ENCODE results near the gene KRT6C.
A peak's percentile ranks its signal among the peaks of the same experiment; 100 is the strongest.
"Not testable (repeated sequence)": the region's sequence is repeated elsewhere in the genome, so short reads cannot be mapped to it uniquely, and the experiment has no call there.

KRT6C gene

DNA sequence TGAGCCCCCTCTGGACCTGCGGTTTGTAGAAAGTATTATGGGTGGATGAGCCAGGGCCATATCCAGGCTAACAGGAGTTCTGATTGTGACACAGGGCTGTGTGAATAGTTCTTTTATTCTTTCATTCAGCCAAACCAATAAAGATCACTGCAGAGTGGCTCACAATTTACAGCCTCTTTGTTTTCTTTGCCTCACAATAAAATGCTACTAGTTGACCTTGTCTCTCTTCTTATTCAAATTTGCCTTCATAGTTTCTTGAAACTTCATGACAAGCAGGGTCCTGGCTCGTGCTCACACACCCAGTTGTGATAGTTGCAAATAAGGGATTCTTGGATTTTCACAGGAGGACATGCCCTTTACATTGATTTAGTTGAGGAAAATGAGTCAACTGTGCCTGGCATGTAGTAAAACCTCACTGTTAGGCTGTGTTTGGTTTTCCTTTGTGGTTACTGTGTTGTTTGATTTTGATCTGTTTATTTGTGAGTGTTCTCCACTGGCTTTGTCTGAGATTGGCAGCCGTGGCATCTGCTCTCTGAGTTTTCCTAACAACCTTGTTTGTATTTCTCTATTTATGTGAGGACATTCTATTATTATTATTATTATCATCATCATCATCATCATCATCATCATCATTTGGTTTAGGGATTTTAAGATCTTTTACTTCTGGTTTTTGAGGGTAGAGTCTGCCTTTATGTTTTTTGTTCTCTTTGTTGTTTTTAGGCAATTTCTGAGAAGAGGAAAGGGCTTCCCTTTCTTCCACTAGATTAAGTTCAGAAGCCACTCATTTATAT is 19.0 kb downstream of the KRT6C start:
- peak; percentile 77 to 83 for DNase-seq

DNA sequence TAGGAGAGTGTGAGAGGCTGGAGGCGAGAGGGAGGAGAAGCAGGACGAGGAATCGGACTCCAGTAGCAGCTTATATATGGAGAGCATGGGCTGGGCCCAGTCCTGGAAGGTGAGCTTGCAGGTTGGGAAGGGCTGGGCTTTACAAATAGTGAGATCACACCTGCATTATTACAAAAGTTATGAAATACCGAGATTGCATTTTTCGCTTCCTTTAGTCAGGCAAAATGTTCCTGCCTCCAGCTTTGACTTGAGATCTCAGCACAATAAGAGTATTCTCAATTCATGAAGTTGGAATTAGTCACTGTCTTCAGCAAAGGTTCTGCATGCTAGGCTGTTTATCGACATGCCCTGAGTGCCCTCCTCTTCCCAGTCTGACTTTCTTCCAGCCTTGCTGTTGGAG is 21.5 kb downstream of the KRT6C start, which contains the start of gene KRT6B:
Gene KRT6B (minus strand): TSS at position 46 of the 400 bp plus-strand sequence. CDS start 68 bp downstream, outside the sequence.
- no peak for DNase-seq

DNA sequence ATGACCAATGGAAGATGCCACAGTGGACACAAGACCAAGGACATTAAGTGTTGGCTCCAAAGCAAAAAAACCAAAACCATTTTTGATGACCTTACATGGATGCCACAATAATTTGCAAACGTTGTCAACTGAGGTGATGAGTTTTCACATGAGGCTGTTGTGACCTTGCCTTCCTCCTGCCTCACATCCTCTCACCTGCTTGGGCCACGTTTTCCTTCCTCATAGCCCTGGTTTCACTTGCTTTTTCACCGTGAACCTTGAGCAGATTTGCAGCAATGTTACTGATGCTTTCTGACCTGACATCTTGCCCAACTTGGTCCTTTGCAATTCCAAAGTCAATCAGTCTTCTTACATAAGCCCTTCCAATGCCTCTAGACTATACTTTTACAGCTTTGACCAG is 25.4 kb downstream of the KRT6C start:
- DNase-seq: no peak

DNA sequence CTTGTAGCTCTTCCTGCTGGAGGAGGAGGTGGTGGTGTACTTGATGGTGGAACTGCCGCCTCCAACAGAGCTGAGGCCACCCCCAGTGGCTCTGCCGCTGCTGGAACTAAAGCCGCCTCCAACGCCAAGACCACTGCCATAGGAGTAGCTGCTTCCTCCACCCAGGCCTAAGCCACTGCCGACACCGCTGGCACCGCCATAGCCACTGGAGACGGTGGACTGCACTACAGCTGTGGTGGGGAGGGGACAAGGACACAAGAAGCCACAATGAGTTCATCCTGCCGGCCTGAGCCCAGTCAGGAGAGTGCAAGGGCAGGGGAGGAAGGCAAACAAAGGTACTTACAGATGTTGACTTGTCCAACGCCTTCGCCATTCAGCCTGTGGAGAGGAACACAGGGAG is 26.4 kb downstream of the KRT6C start:
- DNase-seq: not testable (repeated sequence)

DNA sequence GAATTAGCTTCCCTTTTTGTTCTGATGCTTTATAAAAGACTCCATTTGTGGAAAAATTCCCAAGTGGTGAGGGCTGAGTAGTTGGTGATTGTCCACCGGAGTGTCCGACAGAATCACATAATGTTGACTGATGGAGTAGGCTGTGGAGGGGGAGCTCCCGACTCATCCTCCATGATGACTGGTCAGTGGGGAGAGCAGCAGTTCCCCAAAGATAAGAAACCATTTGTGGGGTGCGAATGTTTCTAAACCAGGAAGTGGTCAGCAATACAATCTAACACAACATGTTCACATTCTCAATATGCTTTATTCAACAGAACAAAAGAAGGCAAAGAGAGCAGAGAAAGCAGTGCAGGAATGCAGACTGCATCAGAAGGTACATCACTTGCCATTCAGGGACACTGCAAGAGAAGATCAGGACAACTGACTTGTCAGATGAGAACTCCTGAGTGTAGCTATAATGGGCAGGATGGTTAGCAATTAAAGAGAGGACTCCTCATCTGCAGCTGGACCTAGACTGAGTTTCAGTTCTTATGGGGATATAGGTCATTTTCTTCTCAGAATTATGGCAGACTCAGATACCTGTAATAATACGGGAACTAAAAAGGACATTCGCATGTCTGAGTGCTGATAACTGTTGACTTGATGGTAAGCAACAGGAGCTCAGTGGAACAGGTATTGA is 27.1 kb downstream of the KRT6C start:
- no peak for DNase-seq

DNA sequence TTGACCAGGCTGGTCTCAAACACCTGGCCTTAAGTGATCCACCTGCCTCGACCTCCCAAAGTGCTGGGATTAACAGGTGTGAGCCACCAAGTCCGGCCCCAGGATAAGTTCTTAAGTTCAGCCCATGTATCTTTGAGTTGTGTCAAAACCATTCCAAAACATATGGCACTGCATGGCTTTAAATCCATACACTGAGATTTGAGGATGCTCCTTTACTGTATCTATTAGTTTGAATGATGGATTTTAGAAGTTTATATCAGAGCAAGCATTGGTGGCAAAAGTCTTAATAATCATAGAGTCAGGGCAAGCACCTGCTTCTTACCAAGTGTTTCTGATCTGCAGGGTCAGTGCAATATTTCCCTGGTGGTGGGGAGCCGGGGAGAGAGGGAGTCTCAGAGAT is 27.7 kb downstream of the KRT6C start:
- no peak for DNase-seq

DNA sequence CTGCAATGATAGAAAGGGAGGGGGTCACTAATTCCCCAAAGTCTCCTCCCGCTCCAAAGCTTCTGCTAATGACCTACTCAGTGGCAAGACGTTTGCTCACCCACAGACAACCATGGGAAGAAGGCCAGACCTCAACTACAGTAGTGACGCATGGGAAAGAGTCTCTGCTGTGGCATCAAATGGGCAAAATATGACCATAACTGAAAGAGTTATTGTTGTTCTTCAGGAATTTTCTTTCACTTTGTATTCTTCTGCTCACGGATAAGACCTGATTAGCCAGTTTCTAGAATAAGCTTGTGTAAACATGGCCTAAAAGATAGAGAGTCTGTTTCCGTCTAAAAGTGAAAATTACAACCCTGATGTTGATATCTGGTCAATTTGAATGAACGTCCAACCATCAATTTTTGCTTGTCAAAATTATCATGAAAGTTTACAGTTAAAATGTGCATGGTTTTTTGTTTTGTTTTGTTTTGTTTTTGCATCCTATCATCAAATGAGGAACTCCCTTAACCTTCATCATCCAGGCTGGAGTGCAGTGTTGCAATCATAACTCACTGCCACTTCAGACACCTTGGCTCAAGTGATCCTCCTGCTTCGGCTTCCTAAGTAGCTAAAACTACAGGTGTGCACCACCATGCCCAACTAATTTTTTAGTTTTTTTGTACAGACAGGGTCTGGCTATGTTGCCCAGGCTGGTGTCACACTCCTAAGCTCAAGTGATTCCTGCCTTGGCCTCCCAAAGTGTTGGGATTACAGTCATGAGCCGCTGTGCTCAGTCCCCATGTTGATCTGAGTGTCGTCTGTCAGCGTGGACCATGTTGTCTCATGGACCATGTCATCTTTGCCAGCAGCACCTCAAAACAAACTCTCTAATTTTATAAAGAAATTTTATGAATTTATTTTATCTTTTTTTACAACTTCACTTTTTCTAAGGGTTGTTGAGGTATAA is 28.7 kb downstream of the KRT6C start:
- DNase-seq: no peak

DNA sequence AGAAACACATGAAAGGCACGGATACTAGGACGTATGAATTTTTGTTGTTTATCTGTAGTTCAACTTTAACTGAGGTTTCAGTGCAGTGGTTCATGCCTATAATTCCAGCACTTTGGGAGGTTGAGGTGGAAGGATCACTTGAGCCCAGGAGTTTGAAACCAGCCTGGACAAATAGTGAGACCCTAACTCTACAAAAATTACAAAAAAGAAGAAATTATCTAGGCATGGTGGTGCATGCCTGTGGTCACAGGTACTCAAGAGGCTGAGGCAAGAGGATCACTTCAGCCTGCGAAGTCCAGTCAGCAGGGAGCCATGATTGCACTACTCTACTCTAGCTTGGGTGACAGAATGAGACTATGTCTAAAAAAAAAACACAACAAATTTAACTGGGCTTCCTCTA is 29.6 kb downstream of the KRT6C start:
- no peak for DNase-seq

DNA sequence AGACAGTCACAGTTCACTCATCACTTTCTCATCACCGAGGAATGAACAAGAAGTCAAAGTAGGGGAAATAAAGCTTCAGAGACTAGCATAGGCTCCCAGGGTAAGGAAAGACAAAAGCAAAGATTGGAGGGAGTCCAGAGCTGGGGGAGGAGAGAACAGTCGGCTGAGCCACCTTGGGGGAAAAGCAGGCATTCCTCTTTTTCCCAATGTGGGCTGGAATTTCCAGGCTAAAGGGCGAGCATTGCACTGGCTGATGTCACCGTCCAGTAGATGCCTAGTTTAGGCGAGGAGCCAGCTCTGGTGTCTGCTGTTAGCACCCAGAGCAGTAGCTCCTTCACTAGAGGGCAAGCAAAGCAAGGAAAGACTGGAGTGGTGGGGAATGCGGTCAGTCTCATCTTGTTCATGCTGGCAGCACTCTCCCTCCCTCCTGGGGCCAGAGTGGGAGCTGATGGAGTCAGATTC is 31.0 kb downstream of the KRT6C start:
- DNase-seq: no peak

DNA sequence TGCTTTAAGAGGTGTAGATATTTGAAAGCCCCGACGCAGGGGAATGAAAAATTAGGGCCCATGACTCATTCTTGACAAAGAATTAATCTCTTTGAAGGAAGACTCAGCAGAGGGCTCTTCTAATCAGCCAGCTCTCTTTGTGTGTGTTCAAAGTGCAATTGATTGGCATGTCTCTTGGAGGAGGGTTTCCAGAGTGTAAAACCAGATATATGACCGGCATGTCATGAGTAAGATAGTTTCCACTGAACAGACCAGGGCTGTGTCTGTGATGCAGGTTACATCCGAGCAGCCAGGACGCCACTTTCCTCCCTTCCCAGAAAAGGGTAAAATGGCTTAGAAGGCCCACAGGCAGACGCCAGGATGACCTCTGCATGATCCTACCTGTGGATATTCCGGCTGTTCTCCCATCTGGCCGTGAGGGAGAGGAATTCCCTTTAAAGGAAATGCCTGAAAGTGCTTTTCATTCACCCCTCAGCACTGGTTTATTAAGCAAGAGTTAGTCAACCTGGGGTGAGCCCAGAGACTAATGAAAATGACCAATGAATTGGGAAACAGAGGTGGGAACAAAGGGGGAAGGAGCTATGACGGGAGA is 32.2 kb downstream of the KRT6C start:
- DNase-seq: no peak

DNA sequence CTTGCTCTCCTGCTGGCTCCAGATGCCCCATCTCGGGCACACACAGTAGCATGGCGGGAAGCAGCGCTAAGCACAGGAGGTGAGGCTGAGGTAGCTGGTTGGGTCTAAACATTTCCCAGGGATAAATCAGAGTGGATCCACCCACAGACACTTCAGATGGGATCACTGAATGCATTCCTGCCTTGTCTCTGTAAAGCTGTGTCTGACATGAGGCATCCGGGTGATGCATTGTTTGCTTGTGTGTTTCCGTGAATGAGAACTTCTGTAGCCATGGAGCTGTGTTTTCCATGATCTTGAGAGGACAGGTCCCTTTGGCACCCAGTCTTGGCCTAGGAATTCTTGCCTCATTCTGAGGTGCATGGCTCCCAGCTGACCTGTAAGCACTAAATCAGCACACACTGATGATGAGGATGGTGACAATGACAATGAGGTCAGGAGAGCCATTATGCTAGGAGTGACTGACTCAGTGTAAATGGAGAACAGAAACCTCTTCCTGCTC is 32.7 kb downstream of the KRT6C start:
- DNase-seq: no peak

DNA sequence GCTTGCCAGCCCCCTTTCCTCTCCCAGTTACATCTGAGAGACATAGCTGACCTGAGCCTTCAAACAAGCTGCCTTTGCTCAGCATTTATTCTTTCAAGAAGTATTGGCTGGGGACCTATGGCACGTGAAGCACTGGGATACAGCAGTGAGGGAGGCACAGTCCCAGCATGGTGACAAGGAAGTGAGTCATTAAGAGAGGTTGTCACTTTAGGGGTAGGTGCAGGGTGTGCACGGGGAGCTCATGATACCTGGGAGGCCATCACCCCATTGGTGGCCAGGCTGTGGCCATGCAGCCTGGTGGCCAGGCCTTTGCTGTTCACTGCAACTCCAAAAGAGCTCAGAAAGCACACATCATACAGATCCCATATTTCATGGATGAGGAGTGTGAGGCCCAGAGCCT is 33.8 kb downstream of the KRT6C start:
- no peak for DNase-seq

DNA sequence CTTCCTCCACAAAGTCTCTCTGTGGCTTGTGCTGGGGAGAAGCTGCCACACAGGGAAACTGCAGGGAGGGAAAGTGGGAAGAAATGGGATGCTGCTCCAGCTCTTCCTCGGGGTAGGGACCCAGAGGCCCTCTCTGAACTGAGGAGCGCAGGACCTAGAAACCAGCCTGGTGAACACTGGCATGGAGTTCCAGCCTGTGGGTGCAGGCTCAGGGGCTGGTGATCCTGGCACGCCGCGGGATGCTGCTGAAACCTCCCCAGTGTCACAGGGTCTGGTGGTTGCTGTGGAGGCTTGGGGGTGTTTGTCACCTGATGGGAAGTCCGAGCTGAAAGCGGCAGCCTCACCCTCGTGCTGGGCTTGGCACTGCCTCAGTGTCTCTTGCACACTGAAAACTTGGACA is 34.2 kb downstream of the KRT6C start:
- no peak for DNase-seq

DNA sequence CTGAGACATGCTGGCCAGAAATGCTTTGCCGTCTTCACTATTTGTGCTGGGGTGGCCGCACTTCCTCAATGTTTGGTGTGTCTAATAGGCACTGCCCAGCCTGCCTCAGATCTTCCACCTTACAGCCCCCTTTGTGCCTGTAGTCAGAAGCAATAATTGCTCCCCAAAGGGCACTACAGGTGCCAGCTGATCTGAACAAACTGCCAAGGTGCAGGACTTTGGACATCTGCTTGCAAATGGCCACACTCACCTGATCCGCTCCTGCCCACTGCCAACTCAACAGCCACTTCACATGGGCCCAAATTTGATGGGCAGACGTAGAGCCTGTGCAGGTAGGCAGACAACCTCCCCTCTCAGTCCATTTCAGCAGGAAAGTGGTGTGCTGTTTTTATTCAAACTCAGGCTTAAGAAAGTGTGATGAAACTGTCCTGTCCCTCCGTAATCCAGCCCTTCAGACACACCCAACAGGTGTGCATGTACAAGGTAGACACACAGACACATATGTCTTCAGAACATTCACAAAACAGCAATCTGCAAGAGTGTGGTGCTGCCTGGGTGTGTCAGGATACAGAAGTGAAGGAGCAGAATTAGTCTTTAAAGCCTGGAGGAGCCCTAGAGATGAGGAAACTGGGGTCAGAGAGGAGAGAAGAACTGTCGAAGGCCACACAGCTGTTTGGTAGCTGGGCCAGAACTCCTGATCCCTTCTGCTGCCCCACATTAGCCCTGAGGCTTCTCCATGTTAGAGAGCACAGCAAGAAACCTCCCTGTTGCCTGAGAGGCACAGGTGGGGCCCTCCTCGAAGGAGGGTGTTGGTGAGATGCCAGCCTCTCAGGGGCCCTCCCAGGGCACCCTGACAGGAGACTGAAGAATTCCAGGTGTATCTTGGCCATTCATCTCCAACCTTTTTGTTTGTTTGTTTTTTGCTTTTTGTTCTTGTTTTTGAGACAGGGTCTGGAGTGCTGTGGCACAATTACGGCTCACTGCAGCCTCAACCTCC is 35.0 kb downstream of the KRT6C start:
- no peak for DNase-seq

DNA sequence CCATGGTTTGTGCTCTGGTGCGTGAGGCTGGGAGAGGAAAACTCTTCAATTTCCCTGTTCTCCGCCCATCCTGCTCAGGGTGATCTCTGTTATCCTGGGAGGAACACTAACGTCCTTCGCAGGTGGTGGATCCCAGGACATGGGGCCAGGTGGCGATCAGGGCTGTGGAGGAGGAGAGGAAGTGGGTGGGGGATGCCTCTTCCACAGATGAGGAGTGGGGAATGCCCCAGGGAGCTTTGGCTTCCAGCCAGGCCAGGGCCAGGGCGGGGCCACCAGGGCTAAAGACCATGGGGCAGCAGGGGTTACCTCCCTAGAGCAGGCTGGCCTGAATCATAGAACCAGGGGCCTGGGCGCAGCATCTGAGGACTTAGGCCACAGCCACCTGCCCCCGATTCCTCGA is 36.1 kb downstream of the KRT6C start:
- no peak for DNase-seq

DNA sequence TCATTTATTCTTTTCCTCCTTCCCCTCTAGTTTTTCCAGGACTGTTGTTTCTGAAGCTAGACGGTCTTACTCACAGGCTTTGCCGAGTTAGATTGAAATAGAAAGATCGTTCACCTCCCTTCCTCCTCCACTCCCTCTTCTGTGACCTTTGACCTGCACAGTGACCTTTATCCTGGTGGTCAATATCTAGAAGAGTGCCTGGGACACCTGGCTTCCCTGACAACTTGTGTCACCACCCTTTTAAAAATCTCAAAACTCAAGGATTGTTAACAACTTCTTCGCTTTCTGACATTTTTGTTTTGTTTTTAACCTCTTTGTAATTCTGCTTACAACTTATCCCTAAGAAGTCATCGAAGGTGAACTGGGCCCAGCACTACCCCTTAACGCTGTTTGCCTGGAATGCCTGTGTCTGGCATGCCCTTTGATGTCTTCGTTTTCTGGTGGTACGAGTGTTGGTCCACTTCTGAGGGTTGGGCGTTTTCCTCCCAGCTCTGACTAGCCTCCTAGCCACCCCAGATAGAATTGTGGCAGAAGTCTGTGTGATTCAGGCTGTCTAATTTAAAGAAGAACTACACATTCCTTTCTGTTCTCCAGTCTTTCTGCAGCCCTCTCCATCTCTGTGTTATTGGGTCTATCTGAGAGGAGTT is 36.7 kb downstream of the KRT6C start:
- no peak for DNase-seq

DNA sequence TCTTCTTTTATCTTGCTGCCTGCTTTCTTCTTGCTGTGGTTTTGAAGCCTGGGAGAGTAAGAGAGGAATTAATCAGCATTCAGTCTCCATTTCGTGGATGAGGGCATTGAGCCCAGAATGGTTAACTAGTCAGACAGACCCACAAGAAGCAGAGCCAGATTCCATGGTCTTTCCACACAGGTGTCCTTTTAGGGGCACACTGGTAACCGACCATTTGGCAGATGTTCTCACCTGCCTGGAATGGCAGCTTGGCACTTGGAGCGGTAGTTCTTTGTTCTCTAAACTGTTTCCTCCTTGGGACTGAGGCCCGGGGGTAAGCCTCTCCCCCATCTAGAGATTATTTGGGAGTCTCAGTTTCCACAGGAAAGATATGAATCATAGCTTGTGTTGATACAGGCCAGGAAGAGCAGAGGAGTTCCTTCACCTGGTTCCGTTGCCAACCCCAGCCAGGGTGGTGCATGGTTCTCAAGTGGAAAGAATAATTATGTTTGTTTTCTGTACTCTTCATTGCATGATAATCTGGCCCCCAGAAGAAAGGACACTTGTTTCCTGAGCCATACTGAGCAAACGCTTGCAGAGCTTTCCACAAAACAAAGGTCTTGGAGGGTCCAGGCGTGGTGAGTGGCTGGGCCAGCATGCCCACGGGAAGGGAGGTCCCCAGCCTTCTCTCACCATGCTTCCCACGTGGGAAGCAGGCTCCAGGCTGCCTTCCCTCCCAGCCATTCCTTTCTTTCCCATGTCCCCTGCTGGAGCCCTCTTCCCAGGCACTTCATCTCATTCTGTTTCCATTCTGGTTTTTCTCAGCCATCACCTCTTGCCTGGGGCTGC is 37.4 kb downstream of the KRT6C start:
- no peak for DNase-seq

DNA sequence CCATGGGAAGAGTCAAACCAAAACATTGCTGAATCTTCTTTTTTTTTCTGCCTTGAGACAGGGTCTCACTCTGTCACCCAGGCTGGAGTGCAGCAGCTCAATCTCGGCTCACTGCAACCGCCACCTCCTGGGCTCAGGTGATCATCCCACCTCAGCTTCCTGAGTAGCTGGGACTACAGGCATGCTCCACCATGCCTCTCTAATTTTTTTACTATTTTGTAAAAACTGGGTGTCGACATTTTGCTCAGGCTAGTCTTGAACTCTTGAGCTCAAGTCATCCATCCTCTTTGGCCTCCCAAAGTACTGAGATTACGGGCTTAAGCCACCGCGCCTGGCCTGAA is 38.0 kb downstream of the KRT6C start:
- DNase-seq: no peak

DNA sequence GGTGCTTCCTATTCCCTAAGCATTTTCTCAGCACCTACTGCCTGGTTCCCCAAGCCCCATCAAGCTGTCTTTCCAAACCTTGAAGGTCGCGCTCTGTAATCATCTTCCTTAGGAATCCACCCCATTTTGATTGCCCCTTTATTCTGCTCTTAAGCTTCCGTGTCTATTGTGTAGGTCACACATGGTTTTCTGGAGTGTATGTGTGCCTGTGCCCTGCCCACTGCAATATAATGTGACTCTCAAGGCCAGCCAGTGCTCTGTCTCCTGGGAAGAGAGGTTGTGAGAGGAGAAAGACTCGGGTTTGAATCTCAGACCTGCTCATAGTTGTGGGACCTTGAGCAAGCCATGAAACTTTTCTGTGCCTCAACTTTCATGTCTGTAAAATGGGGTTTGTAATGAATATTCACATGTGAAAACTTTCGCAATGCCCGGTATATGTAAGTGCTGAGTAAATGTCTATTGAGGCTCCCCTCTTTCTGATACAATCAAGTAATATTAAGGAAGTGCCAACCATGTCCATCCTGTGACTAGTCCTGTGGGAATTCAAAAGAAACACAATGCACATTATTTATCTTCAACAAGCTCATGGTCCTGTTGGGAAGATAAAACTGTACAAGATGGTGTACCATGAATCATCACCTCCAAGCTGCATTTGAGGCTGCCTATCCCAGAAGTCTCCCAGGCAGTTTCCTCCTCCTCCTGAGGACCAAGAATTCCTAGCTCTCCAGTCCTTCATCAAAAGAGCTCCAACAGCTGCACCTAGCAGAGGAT is 38.7 kb downstream of the KRT6C start:
- DNase-seq: no peak

Measured in NCI-H1930 (cell line).